Esophagus squamous epithelium (tissue), 4 donors: ENCODE results near the gene RGS13.

Source experiments
- CTCF ChIP-seq, 6 experiments: fragments of 450-650 bp in 4 of 6; fragments of 200-600 bp in 2 of 6; sonication (generic) in 2 of 6; IDR thresholded peaks; one replicate each; pipeline ENCODE4 v1.5.1; 2016 to 2019; ENCODE audit warnings: antibody characterized with exemption in 6 of 6, mild to moderate bottlenecking in 4 of 6, moderate library complexity in 4 of 6
- POLR2A ChIP-seq, 4 donors: fragments of 450-650 bp; IDR thresholded peaks; one replicate each; pipeline ENCODE4 v1.6.1; 2017; ENCODE audit warnings: antibody characterized with exemption in 4 of 4, mild to moderate bottlenecking in 4 of 4, moderate library complexity in 3 of 4

- TF ChIP-seq CTCF (IDR thresholded peaks at IDR 0.05) (no peak), POLR2A (IDR thresholded peaks at IDR 0.05) (no peak)
Observed at GRCh38 chr1:192632188-192632587, 3.8 kb upstream of the RGS13 start.
